ENCODE results near the gene RHBDL1. TPM values are rescaled to one million over a fixed set of nuclear protein-coding genes. Genes with fewer than 3 reads are reported as not detected.

The RHBDL1 gene
- total and polyA plus RNA-seq, 9 of the 15 experiments (the other 6 are each of a cell fraction or from before 2014, with no cell fraction given), result 0.03 to 5.6 (median 1.3) TPM; not detected in 1

DNA sequence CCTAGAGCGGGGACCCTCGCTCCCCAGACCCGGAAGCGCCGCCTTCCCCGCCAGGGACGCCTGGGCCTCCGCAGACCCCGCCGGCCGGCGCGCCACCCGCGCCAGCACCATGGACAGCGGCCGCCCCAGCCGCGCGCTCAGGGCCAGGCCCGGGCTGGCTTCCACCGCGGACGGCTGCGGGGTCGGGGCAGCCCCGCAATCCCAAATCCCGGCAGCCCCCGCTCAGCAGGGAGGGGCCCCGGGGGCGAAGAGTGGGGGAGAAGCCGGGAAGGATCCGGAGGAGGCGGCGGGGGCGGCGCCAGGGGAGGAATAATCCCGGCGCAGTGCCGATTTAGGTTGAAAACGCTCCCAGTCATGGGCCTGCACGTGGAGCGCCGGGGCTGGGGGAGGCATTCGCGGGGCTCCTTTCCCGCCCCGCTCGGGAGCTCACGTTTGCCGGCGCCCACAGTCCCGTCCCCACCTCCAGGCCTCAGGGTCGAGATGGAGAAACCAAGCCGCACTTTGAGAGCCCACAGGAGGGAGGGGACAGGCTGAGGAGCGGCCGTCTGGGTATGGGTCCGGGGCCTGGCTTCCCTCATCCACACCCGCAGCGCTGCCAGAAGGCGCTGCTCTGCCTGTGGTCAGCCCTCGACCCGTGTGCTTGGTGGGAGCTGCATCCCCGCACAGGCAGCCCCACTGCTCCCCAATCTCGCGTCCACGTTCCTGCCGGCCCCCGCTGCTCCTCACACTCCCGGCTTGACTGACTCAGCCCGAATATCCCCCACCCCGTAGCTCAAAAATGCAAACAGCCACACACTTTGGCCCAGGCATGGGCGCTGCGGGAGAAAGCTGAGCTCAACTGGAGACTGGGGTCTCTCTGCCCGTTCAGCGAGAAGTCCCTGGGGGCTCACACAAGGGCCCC, 25.5 kb downstream of the RHBDL1 start (continued):
- TF ChIP-seq ETV6 (IDR thresholded peaks at IDR 0.05; ENCODE audit: borderline replicate concordance in 1 of 2, low read depth in 2 of 2, low read length in 1 of 2) (no peak), ETV6 (CRISPR knock-in tag; IDR thresholded peaks at IDR 0.05; ENCODE audit: borderline replicate concordance) (peak; percentile 66; the same call in 1 of the 2 replicates), CREB1 (IDR thresholded peaks at IDR 0.05) (no peak; the same call in 1 of the 2 replicates), CREB1 (CRISPR knock-in tag; IDR thresholded peaks at IDR 0.05) (0 out of 2 replicates have a peak, but pooled peaks have one; percentile 21), ILF3 (IDR thresholded peaks at IDR 0.05; ENCODE audit: borderline replicate concordance) (no peak), TEAD4 (IDR thresholded peaks at IDR 0.05; ENCODE audit: low read length) (no peak), TEAD4 (CRISPR knock-in tag; IDR thresholded peaks at IDR 0.05; ENCODE audit: borderline replicate concordance) (0 out of 2 replicates have a peak, but pooled peaks have one; percentile 64), SIRT6 (IDR thresholded peaks at IDR 0.05; ENCODE audit: low read depth, low read length) (no peak), MTA1 (IDR thresholded peaks at IDR 0.05; ENCODE audit: borderline replicate concordance) (no peak), E2F3 (CRISPR knock-in tag; IDR thresholded peaks at IDR 0.05) (no peak), ZZZ3 (IDR thresholded peaks at IDR 0.05) (no peak), NCOA4 (IDR thresholded peaks at IDR 0.05; ENCODE audit: partially characterized antibody) (no peak), HDGF (IDR thresholded peaks at IDR 0.05) (no peak), MED1 (CRISPR knock-in tag; IDR thresholded peaks at IDR 0.05; ENCODE audit: borderline replicate concordance) (no peak), RCOR1 (IDR thresholded peaks at IDR 0.05; ENCODE audit: borderline replicate concordance in 1 of 2, low read depth in 2 of 2, low read length in 2 of 2) (0 out of 4 replicates have a peak, but pooled peaks of 1 of the 2 experiments have one; percentile 8)
- TF ChIP-seq, protein P1, sequence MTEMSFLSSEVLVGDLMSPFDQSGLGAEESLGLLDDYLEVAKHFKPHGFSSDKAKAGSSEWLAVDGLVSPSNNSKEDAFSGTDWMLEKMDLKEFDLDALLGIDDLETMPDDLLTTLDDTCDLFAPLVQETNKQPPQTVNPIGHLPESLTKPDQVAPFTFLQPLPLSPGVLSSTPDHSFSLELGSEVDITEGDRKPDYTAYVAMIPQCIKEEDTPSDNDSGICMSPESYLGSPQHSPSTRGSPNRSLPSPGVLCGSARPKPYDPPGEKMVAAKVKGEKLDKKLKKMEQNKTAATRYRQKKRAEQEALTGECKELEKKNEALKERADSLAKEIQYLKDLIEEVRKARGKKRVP (CRISPR knock-in tag; IDR thresholded peaks at IDR 0.05), result no peak
- TF ChIP-seq, protein P2, sequence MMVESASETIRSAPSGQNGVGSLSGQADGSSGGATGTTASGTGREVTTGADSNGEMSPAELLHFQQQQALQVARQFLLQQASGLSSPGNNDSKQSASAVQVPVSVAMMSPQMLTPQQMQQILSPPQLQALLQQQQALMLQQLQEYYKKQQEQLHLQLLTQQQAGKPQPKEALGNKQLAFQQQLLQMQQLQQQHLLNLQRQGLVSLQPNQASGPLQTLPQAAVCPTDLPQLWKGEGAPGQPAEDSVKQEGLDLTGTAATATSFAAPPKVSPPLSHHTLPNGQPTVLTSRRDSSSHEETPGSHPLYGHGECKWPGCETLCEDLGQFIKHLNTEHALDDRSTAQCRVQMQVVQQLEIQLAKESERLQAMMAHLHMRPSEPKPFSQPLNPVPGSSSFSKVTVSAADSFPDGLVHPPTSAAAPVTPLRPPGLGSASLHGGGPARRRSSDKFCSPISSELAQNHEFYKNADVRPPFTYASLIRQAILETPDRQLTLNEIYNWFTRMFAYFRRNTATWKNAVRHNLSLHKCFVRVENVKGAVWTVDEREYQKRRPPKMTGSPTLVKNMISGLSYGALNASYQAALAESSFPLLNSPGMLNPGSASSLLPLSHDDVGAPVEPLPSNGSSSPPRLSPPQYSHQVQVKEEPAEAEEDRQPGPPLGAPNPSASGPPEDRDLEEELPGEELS (CRISPR knock-in tag; IDR thresholded peaks at IDR 0.05; ENCODE audit: borderline replicate concordance), result peak; percentile 63; the same call in 1 of the 2 replicates
- TF ChIP-seq, protein P3, sequence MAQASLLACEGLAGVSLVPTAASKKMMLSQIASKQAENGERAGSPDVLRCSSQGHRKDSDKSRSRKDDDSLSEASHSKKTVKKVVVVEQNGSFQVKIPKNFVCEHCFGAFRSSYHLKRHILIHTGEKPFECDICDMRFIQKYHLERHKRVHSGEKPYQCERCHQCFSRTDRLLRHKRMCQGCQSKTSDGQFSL (CRISPR knock-in tag; IDR thresholded peaks at IDR 0.05), result no peak
- TF ChIP-seq, protein P3 (tag; IDR thresholded peaks at IDR 0.05), result no peak

Data from K562 (cell line).